CD4-positive, alpha-beta T cell treated with Interferon gamma for 1 hour (primary cell): ENCODE data around the gene TAS2R1.

Experiments used
- DNase-seq: peaks from one replicate; pipeline ENCODE4 v3.0.0-alpha.2; 2020

The TAS2R1 gene, protein sequence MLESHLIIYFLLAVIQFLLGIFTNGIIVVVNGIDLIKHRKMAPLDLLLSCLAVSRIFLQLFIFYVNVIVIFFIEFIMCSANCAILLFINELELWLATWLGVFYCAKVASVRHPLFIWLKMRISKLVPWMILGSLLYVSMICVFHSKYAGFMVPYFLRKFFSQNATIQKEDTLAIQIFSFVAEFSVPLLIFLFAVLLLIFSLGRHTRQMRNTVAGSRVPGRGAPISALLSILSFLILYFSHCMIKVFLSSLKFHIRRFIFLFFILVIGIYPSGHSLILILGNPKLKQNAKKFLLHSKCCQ

DNA sequence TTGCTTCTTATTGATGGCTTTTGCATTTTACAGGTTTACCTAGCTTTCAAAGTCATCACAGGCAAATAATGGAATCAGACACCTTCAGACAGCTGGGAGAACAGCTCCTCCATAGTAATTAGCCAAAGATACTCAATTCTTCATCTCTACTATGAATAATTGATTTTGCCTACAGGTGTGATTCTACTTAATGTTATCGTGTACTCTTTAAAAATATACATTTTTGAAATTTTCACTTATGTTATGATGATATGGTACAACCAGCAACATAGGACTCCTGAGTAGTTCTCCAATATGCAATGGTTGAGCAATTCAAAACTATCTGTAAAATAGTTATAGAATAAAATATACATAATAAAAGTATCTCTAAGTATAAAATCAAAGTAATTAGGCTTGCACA is at the start of gene TAS2R1:
Gene TAS2R1, minus strand, starts transcription at position 101 of the 400 bp plus-strand sequence. CDS start 319 bp downstream, outside the sequence.
- no peak for DNase-seq

DNA sequence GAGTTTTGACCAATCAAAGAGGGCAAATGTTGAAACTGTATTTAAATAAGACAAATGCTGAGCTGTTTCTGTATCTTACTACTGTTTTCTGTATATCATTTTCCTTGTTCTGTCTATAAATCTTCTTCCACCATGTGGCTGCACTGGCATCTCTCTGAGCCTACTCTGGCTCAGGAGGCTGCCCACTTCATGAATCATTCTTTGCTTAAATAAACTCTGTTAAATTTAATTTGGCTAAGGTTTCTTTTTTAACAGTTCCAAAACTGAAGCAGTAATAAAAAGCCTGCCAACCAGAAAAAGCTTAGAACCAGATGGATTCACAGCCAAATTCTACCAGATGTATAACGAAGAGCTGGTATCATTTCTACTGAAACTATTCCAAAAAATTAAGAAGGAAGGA is 40.2 kb upstream of the TAS2R1 start:
- DNase-seq = no peak

DNA sequence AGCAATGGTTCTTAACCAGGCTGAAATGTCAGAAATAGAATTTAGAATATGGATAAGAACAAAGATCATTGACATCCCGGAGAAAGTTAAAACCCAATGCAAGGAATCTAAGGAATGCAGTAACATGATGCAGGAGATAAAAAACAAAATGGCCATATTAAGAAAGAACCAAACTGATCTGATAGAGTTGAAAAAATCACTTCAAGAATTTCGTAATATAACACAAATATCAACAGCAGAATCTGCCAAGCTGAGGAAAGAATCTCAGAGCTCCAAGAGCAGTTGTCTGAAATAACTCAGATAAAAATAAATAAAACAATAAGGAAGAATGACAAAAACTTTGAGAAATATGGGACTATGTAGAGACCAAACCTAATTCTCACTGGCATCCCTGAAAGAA is 37.8 kb upstream of the TAS2R1 start:
- DNase-seq = no peak

DNA sequence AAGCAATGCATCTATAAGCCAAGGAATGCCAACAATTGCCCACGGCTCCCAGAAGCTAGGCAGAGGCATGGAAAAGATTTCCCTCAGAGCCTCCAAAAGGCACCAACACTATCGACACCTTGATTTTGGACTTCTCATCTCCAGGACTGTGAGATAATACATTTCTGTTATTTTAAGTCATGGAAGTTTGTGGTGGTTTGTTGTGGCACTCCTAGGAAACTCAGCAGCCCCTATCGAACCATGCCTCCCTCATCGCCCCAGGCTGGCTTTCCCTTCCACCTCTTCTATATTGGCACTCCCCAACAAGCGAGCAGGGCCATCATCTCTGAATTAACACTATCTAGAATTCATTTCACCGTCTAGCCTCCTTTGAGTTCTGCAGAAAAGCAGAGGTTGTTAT is 33.7 kb upstream of the TAS2R1 start:
- no peak for DNase-seq

DNA sequence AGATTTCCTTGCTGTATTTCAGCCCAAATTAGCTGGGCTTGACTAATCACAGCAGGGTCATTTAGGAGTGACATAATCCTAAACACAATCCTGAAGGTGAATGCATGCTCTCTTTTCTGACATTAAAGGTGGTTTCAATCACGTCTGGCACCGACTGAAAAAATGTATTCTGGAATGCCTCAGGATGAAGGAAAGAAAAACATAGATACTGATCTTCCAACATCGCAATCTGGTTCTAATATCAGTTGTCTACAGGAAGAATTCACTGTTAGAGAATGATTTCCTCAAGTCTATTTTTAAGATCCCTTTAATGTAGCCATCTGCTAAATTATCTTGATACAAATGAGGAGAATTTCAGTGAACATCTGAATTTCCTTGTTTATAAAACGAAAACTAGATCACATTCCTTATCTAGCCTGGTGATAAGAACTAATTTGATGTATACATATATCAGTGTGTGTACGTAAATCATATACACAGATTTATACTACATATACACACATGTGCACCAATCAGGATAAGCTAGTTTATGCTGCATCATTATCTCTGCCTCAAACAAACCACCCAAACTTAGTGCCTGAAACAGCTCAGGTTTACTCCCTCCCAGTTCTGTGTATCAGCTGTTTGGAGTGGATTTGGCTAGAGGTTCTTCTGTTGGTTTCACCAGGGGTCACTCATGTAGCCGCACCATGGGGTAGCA is 31.3 kb upstream of the TAS2R1 start:
- DNase-seq = no peak

DNA sequence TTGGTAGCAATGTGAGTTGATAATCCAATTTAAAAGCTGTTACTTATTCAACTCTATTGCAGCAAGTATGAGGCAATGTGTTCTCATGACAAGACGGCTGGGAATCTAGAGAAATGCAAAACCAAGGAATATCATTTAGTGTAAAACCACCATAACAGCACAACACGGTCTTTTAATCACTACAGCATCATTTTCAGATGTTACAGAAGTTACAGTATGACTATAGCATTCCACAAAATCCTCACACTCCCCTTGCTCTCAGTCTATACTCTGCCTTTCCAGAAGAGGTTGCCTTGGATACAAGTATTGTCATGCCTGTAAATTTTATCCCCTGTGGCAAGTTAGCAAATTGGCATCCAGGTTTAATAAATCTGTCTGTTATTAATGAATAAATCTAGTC is 28.6 kb upstream of the TAS2R1 start:
- DNase-seq = no peak

DNA sequence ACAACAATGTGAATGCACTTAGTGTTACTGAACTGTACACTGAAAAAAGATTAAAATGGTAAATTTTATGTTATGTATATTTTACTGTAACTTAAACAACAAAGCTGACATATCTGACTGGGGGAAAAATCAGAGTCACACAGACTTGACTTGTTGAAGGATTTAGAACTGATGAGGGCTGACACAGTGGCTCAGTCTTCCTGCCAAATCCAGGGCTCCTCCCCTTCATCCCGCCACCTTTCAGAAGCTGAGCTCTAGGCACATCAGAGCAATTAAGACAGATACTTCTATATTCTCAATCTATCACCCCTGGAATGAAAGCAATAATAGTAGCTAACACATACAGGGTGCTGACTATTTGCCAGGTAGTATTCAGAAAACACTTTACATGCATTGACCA is 27.7 kb upstream of the TAS2R1 start:
- DNase-seq = no peak

DNA sequence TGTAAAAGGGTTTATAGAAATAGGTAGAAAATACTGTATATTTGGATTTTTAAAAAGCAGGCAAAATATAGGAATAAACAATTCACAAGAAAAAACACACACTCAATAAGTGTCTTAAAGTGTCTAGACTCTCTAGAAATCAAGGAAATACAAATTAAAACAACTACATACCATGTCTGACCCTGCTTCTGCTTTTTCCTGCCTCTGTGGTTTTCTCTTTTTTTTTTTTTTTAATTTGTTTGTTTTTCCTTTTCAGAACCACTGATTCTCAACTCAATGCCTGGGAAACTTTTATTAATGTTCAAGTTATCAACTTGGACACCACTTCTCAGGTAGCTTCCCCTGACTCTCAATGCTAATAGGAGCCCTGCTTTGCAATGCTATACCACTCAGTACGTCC is 25.5 kb upstream of the TAS2R1 start:
- DNase-seq = no peak

DNA sequence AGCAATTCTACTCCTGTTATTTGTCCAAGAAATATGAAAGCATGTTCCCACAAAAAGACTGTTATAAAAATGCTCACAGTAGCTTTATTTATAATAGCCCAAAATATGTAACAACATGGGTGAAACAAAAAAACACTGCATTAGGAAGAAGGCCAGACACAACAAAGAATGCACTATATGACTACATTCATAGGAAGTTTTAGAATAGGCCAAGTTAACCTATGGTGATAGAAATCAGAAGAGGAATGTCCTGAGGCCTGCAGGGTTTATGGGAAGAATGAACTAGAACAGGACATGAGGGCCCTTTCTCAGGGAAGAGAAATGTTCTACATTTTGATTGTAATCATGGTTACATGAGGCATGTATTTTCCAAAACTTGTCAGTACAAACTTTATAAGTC is 24.7 kb upstream of the TAS2R1 start:
- DNase-seq = no peak

DNA sequence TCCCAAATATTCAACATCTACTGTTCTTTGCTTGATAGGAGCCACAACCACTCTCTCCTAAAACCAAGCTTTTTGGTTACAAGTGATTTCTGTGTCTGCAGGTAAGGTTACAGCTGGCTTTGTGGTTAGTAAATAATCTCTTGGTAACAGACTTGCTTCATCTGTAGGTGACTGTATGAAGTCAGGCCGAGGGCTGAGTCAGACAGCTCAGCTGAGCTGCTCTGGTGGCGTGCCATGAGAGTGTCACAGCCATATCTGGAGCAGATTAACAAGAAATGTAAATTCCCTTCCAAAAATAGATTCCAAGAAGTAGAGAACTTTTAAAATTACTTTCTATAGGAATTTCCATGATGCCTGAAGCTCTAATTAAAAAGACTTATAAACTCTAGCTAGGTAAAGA is 23.7 kb upstream of the TAS2R1 start:
- no peak for DNase-seq

DNA sequence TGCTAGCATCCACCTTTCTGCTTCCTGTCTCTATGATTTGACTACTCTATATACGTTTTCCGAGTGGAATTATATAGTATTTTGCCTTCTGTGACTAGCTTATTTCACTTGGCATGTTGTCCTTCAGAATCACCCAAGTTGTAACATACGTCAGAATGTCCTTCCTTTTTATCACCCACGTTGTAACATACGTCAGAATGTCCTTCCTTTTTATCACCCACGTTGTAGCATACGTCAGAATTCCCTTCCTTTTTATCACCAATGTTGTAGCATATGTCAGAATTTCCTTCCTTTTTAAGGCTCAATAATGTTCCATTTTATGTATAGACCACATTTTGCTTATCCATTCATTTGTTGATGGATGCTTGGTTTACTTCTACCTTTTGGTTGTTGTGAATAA is 22.9 kb upstream of the TAS2R1 start:
- no peak for DNase-seq

DNA sequence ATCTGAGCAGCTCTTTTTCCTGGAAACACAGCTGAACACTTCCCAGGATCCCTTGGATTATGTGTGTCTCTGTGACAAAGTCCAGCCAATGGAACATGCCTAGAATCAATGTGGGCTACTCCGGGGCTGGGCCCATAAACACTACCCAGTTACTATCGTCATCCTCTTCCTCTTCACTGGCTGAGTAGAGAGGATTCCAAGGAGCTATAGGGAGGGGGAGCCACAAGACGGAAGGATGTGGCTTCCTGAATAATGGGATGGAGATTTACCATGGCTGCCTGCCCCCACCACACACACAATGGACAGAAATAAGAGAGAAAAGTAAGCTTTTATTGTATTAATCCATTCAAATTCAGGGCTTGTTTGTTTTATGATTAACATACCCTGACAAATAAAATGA is 22.1 kb upstream of the TAS2R1 start:
- no peak for DNase-seq

DNA sequence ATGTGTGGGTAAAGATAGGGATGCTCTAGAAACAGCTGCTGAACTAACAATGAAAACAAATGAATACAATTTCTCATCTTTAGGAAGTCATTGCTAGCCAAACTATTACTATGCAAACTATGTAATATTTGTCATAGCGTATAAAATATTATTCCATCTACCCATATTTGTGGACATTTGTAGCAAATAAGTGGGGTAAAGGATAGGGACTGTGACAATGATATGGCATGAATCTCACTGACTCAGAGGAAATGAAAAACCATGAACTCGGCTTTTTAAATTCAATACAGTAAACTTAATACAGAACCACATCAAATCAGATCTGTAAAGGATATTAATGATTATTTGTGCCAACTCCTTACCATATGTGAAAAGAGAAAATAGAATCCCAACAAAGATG is 16.7 kb upstream of the TAS2R1 start:
- no peak for DNase-seq

DNA sequence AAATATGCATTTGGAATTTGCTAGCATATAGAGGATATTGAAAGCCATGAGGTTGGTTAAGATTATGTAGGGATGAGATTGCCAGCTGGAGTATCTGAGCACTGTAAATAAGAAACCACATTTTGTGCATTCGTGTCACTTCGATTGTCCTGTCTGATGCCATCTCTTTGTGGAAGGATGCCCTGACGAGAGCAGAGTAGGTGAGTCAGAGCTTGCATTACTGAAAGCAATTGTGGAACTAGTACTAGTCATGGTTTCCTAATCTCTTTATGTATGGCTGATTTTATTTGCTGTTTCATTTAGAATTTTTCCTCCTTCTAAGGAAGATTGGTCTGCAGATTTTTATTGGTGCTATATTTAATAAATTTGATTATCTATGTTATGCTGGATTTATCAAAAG is 14.5 kb upstream of the TAS2R1 start:
- no peak for DNase-seq

DNA sequence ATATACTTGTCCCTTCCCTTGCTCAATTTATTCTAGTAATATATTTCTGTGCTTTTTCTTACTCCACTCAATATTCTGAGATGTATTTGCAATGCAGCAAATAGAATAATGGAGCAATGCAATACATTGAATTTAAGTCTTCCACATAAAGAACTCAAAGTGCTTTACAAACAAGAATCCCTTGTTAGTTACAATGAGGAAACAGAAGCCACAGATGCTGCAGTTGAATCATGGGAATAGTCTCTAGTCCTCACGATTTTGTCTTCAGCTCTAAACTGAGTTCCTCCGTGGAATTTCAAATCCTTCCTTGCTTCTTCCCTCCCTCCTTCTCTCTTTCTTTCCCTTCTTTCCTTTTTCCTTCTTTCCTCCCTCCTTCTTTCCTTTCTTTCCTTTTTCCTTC is 12.5 kb upstream of the TAS2R1 start:
- DNase-seq = no peak

DNA sequence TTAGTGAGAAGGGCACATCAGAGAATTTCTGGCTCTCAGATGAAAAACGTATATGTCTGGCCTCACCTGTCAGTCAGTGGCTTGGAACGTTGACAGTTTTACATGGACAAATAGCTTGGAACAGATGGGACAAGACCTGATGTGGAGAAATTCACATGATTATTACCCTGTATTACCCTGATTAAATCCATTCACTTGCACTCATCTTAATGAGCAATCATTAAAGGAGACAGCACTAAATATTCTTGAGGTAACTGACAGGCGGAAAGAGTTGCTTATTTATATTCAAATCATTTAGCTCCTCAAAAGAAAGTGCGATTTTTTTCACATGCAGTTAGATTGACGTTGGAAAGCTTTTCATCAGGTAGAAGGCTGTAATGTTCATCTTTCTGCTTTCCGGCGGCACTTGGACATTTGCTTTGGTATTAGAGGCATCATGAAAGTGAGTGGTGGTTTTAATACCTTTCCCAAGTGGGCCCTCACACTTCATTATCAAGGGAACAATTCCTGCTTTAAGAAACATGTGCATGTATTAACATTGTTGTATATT is 11.7 kb upstream of the TAS2R1 start:
- no peak for DNase-seq

DNA sequence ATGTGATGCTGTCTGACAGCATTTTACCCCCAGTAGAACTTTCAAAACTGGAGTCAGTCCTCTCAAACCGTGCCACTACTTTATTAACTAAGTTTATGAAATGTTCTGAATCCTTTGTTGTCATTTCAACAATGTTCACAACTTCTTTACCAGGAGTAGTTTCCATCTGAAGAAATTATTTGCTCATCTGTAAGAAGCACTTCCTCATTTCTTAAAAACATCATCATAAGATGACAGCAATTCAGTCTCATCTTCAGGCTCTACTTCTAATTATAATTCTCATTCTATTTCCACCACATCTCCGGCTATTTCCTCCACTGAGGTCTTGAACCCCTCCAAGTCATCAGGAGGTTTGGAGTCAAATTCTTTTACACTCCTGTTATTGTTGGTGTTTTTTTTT is 2.3 kb upstream of the TAS2R1 start:
- DNase-seq = no peak

DNA sequence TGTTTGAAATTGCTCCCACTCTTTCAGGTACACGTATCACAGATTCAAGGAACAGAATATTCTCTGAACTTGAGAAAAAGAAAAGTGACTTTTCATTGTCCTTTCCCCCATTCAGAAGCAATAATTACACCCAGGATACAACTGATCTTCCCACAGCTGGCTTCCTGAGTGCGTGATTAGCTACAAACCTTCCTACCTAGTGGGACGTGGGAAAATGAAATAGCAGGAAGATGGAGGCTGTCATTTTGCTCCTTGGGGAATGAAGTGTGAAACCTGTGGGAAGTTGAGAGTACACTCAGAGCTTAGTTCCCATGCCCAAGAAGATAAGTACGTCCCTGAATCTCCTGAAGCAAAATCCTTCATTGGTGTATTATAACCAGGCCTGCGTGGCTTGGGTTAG is 2.6 kb downstream of the TAS2R1 start:
- no peak for DNase-seq

DNA sequence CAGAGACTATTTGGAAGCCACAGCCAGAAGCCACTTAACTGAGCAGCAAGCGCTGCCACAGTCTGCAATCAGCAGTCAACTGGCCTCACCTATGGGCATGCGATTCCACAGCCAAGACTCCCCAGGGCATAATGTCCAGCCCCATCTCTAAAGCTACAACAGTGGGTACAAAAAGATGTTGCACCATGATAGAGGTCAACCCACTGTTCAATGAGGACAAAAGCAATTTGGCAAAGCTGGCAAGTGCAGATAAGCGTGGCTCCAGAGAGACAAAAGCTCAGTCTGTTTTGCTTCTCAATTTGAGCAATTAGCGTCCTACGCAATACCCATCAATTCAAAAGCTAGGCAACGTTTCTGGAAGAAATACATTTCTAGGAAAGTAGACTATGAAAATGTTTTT is 3.2 kb downstream of the TAS2R1 start:
- no peak for DNase-seq

DNA sequence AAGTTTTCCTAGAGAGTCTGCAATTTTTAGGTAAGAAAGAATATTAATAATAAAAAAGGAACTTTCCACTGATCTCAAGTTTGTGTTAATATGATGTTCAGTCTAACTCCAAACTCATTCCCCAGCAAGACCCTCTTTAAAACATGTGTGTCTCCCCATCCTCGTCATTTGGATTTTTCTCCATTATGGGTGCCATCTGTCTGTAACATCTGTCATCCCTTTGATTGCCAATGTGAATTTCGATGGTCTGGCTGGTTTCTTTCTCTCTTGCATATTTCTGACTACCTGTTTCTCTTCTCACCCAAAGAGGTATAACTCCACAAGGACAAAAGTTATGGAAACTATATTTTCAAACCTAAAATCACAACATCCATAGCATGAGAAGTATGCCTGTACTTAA is 4.4 kb downstream of the TAS2R1 start:
- no peak for DNase-seq

DNA sequence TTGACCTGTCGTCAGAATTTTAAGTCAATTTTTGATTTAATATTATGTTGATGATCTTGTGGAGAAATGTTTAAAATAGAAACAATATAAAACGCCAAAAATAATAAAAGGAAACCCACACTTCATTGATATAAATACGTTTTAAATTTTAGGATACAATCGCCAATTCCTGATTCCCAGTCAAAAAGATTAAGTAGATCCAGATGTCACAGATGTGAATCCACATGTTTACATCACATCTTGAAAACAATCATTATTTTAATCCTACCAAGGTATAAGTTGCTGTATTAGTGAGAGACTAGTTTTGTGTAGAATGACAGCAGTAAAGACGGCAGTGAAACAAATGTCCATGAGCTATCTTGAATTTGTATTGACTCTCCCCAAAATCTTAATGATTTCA is 4.9 kb downstream of the TAS2R1 start:
- no peak for DNase-seq

DNA sequence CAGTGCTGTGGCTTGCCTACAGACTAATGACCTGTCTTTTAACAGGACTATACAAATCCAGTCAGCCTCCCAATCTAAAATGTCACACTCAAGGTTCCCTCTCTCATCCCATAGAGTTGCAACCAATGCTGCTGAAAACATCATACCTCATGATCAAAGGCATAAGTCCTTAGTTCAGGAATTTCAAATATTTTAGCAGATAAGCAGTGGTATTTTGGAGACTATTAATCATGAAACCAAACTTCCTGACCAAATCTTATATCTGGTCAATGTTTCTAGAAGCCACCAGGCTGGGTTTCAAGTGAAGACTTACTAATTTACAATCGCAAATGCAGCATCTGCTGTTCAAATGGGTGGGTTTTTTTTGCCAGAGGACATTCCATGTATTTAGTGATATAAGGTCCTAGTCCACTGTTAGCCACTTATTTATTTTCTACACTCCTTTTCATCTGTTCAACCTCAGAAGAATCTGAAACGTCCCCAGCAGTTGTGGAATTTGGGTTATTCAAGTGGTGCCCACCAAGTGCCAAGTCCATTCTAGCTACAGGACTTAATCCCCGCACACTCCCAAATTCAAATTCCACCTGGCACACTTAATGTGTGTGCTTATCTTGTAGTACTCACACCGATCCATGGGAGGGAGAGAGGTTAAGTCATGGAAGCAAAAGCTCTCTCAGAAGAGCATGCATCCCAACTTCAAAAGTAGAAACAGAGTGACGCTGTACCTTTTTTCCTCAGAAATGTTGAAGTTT is 5.8 kb downstream of the TAS2R1 start:
- no peak for DNase-seq

DNA sequence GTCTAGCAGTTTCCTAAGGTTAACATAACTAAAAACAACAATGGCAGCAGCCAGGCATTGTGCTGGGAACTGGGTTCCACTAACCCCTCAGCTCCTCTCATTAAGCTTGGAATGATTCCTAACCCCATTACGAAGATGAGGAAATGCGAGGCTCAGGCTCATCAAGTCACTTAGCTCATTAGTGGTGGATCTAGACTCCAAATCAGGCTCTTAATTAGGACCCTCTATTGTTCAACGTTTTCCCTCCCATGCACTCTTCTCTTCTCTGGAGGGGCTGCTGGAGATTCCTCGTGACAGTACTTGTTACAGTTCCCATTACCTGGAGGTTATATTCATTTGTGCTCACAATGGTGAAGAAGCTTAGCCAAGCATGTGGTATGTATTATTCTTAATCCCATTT is 6.5 kb downstream of the TAS2R1 start:
- DNase-seq = no peak

DNA sequence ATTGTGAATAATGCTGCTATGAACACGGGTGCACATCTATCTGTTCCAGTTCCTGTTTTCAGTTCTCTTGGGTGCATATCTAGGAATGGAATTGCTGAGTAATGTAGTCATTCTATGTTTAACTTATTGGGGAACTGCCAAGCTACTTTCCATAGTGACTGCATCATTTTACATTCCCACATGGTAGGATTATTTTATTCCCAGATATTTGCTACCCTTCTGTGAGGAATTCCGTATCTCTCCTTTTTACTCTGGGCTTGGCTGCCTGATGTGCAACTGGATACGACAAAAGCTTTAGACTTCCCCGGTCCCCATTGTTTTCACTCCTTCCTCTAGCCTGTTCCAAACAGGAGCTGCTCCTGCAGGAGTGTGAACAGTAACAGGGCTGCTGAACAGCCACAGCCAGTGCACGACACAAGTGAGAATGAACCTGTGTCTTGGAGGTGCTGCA is 7.2 kb downstream of the TAS2R1 start:
- DNase-seq = no peak
